ENCODE results near the gene PIGQ. TPM values are rescaled to one million over a fixed set of nuclear protein-coding genes. Genes with fewer than 3 reads are reported as not detected.

The PIGQ gene
- total and polyA plus RNA-seq, 2 of the 8 experiments (the other 6 are each of a cell fraction or from before 2014, with no cell fraction given), result 36.0 to 49.2 TPM

- H2BK12ac ChIP-seq (ENCODE audit: low read depth, low read length), result no peak overlapping the region
- no peak overlapping the region for H2AK5ac ChIP-seq (ENCODE audit: low read depth, low read length)
- H3K56ac ChIP-seq (replicated peaks; ENCODE audit: insufficient read length, low read depth, low read length), result no peak overlapping the region
- POLR2A ChIA-PET (ENCODE audit: partially characterized antibody), result interaction anchor here (0.9 to 1.0 kb wide), 2 partner anchors 20 to 44 kb away, joined by 3 read pairs; no protein-coding TSS in a partner anchor
- TF ChIP-seq SIN3A (conservative IDR thresholded peaks at IDR 0.05 in 1 of 2, IDR thresholded peaks at IDR 0.05 in 1 of 2; ENCODE audit: low read depth in 1 of 2, low read length in 2 of 2) (no peak), CHD2 (IDR thresholded peaks at IDR 0.05; ENCODE audit: low read length) (no peak), RNF2 (IDR thresholded peaks at IDR 0.05; ENCODE audit: borderline replicate concordance, low read depth, low read length, missing control alignments, poor library complexity, severe bottlenecking) (no peak)
- no peak overlapping the region for H2BK20ac ChIP-seq (ENCODE audit: low read length)
- H3K23ac ChIP-seq (ENCODE audit: insufficient read length), result no peak overlapping the region
- H3K4ac ChIP-seq (replicated peaks; ENCODE audit: insufficient read length, low read depth, low read length), result no peak overlapping the region
- H3K79me1 ChIP-seq (ENCODE audit: low read depth, low read length), result peaks cover 4% of the 10 kb centered on the region; the same call in 1 of the 2 replicates
- no peak overlapping the region for H3K27ac ChIP-seq (ENCODE audit: low read depth, low read length)
- H2AFZ ChIP-seq (ENCODE audit: low read length), result no peak overlapping the region
- H3K14ac ChIP-seq (ENCODE audit: insufficient read length), result no peak overlapping the region
- H3K18ac ChIP-seq (ENCODE audit: extremely low read depth, low read length), result no peak overlapping the region
- DNase-seq (ENCODE audit: low read depth in 1 of 2, low spot score in 2 of 2) (no peak), FAIRE-seq (no peak)
- H3K36me3 ChIP-seq (ENCODE audit: control insufficient read depth in 2 of 4, insufficient read depth in 4 of 4, low read length in 3 of 4), result peaks cover 0 to 4% (median 0%) of the 10 kb centered on the region in 4 experiments; a peak in 1 of 8 replicates
- H3K23me2 ChIP-seq (ENCODE audit: low read depth, low read length), result peaks cover 2% of the 10 kb centered on the region; the same call in 1 of the 2 replicates
- no peaks in the 10 kb centered on the region for H3K9me3 ChIP-seq (ENCODE audit: insufficient read depth in 2 of 2, low read depth in 1 of 2, low read length in 1 of 2)
- no peak overlapping the region for H4K5ac ChIP-seq (ENCODE audit: insufficient read length, low read depth, low read length)
- no peak overlapping the region for H3K4me2 ChIP-seq (ENCODE audit: insufficient read depth in 1 of 2, low read depth in 2 of 2, low read length in 2 of 2)
- peak overlapping the region; percentile 71 for H2BK5ac ChIP-seq (ENCODE audit: low read depth, low read length)
- WGBS, 2 experiments (ENCODE audit: extremely low coverage in 1 of 2, insufficient coverage in 1 of 2, insufficient read length in 1 of 2, insufficient replicate concordance in 2 of 2, low coverage in 1 of 2, low lambda C conversion rate in 2 of 2, missing lambda C conversion rate in 1 of 2), result 94% methylated on average over 29 of the region's 29 CpGs; no CpG with 5 or more reads in 1 of the 2 experiments
- peak overlapping the region; percentile 73 for H4K91ac ChIP-seq (replicated peaks; ENCODE audit: insufficient read length, low read length)
- H2BK15ac ChIP-seq (ENCODE audit: low read length), result no peak overlapping the region
- H3K27me3 ChIP-seq (replicated peaks in 1 of 4; ENCODE audit: control insufficient read depth in 3 of 4, extremely low read depth in 1 of 4, insufficient read depth in 3 of 4, low read length in 3 of 4), result no peaks in the 10 kb centered on the region
- no peak overlapping the region for H4K8ac ChIP-seq (ENCODE audit: extremely low read depth, insufficient read depth, low read length)
- no peak overlapping the region for H3K9ac ChIP-seq (replicated peaks in 1 of 4; ENCODE audit: extremely low read depth in 1 of 4, low read depth in 3 of 4, low read length in 3 of 4)
- no peaks in the 10 kb centered on the region for H3K79me2 ChIP-seq (ENCODE audit: control insufficient read depth in 1 of 2, insufficient read depth in 2 of 2, low read length in 2 of 2)
- CTCF ChIA-PET (ENCODE audit: partially characterized antibody), result interaction anchor here (1.0 to 1.6 kb wide), 4 partner anchors 9 to 117 kb away, joined by 3 to 4 read pairs (median 3); no protein-coding TSS in a partner anchor
- H3K4me1 ChIP-seq (replicated peaks in 1 of 4; ENCODE audit: control insufficient read depth in 3 of 4, insufficient read depth in 4 of 4, low read length in 3 of 4), result peaks cover 0 to 32% (median 24%) of the 10 kb centered on the region in 4 experiments; a peak in 6 of 7 replicates
- no peak overlapping the region for H3K4me3 ChIP-seq (ENCODE audit: extremely low read depth in 1 of 4, insufficient read depth in 2 of 4, low read depth in 3 of 4, low read length in 4 of 4)
- no peak overlapping the region for H2BK120ac ChIP-seq (replicated peaks; ENCODE audit: low read depth, low read length)
- peaks cover 0 to 1% of the 10 kb centered on the region in 2 experiments for H4K20me1 ChIP-seq (replicated peaks in 1 of 2; ENCODE audit: control insufficient read depth in 1 of 2, insufficient read depth in 2 of 2, low read length in 2 of 2)
These were observed 57.2 kb downstream of the PIGQ start for GRCh38 chr16:626787-627453.

Measured in H1 (cell line).